Melanocyte of skin (primary cell): ENCODE measurements around the gene THSD7A. TPM values are rescaled to one million over a fixed set of nuclear protein-coding genes. Genes with fewer than 3 reads are reported as not detected.

Source experiments
- total RNA-seq, 2 donors: library from RNA; depleted of rRNA; stranded (reverse); fragments of >200 nt; gene quantifications; 2 replicates each; pipeline ENCODE4 v1.2.3, GENCODE V29; 2012

THSD7A gene
- 1 to 10 TPM in 1 of 2 donors, under 1 TPM in 1; under 0.01 to 1.0 TPM for total RNA-seq

GRCh38 chr7:11831736-11832495, at the start of gene THSD7A:
TSS of gene THSD7A (minus strand) at chr7:11832198. CDS start at chr7:11831946, 252 bp downstream.

